Fibroblast of pulmonary artery (primary cell): Measurements from ENCODE around the gene NRG2.

ENCODE experiments used
- DNase-seq: peaks from one replicate; pipeline ENCODE4 v3.0.0-alpha.2; 2010; ENCODE audit warnings: low read depth
- H3K4me3 ChIP-seq: replicated peaks from 2 replicates; pipeline ENCODE4 v1.5.1; 2011; ENCODE audit warnings: low read depth, mild to moderate bottlenecking, control low read depth, low read length, moderate library complexity
- CTCF ChIP-seq: IDR thresholded peaks from 2 replicates; pipeline ENCODE4 v1.5.1; 2011; ENCODE audit warnings: mild to moderate bottlenecking, control low read depth, low read length, inconsistent platforms; ENCODE audit errors: missing control alignments

NRG2 gene

GRCh38 chr5:140054086-140054689 lies 11.1 kb upstream of the NRG2 start:
- TF ChIP-seq CTCF = no peak
- peak; percentile 15 for DNase-seq
- no peak overlapping the region for H3K4me3 ChIP-seq

GRCh38 chr5:140051950-140052349 lies 8.9 kb upstream of the NRG2 start:
- DNase-seq = no peak

GRCh38 chr5:140049713-140050112 lies 6.6 kb upstream of the NRG2 start:
- DNase-seq = no peak
- H3K4me3 ChIP-seq = no peak overlapping the region
- no peak for TF ChIP-seq CTCF

More at GRCh38 chr5:140051950-140052349, 8.9 kb upstream of the NRG2 start:
- H3K4me3 ChIP-seq = no peak overlapping the region
- no peak for TF ChIP-seq CTCF

- TF ChIP-seq CTCF = no peak
- no peak for DNase-seq
- no peak overlapping the region for H3K4me3 ChIP-seq
Measured at GRCh38 chr5:140049205-140049604, 6.1 kb upstream of the NRG2 start.

GRCh38 chr5:140044041-140044440 lies 942 bp upstream of the NRG2 start:
- H3K4me3 ChIP-seq = no peak overlapping the region
- no peak for DNase-seq
- no peak for TF ChIP-seq CTCF

GRCh38 chr5:140043508-140043872 lies 391 bp upstream of the NRG2 start:
- DNase-seq = no peak
- TF ChIP-seq CTCF = no peak
- peak overlapping the region; percentile 54 for H3K4me3 ChIP-seq

GRCh38 chr5:140042393-140042642 lies 781 bp downstream of the NRG2 start:
- no peak for TF ChIP-seq CTCF
- DNase-seq = no peak
- H3K4me3 ChIP-seq = peak overlapping the region; percentile 54
